ENCODE measurements around the gene PLS1.
"Not testable (repeated sequence)": the region's sequence is repeated elsewhere in the genome, so short reads cannot be mapped to it uniquely, and the experiment has no call there.

PLS1 gene

DNA sequence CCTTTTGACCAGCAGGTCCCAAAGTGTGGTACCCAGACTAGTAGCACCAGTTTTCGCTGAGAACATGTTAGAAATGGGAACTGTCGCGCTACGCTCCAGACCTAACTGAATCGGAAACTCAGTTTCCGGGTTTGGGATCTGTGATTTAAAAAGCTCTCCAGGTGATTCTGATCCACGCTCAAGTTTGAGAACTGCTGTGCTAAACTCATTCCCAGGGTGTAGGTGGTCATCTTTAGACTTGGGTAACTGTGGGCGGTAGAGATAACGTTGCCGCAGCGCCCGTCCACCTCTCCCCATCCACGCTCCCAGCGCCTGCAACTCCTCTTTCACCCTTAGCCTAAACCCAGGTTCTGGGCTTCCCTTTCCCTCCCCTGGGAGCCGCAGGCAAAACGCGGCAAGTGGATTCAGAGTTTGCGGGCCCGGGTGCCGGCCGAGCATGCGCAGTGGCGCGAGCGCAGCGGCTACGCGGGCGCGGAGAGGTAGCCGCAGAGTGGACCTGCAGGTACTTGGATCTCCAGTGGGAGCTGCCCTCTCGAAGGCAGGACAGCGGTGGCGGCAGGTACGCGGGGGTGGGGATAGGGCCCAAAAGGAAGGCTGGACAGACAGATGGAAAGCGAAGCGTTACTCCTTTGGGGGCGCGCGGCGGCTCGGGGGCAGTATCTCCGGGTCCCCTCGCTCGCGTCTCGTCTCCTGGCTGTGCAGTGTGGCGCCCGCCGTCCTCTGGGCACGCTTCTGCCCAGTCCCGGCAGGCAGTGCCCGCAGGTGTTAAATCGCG is at the start of gene PLS1:
TSS of gene PLS1 (plus strand) at position 443 of the 775 bp plus-strand sequence. CDS start 67,845 bp downstream, outside the sequence.
- DNase-seq (ENCODE audit: low spot score), result peak; percentile 96

DNA sequence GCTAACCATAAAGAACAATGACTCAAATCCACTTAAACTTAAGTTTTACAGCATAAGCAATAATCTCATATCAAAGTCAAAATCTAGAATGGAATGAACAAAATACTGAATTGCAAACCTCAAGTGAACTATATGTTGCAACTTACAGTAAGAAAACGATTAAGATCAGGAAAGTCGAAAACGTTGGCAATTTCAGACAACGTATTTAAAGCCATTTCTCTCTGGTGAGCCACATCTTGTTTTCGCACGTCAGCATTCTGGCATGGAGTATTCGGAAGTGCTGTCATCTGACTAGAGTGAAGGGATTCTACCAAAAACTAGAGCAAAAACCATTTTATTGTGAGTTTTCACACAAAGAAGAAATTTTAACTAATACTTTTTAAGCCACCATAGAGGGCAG is 46.2 kb upstream of the PLS1 start:
- no peak for DNase-seq (ENCODE audit: low spot score)

DNA sequence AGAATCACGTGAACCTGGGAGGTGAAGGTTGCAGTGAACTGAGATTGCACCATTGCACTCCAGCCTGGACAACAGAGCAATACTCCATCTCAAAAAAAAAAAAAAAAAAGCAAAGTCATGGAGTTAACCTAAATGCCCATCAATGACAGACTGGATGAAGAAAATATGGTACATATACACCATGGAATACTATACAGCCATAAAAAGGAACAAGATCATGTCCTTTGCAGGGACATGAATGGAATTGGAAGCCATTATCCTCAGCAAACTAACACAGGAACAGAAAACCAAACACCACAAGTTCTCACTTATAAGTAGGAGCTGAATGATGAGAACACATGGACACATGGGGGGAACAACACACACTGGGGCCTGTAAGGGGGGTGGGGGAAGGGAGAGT is 43.6 kb upstream of the PLS1 start:
- DNase-seq (ENCODE audit: low spot score), result not testable (repeated sequence)

DNA sequence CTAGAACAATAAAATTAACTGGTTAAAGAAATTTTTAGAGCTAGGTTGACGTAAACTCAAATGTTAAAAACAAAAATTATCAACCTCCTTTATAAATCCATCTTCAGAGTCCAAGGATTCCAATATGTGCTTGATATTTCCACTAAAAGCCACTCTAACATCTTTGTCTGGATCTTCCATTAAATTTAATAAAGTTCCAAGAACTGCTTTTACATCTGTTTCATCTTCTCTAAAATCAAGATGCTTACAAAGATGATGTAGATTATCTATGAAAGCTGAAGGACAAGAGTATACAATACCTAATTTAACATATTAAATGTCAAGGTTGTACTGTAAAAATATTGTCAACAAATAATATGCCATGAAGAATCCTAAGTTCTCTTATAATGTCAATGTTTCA is 42.5 kb upstream of the PLS1 start:
- DNase-seq (ENCODE audit: low spot score), result no peak

- peak; percentile 35 for DNase-seq (ENCODE audit: low spot score)
Observed at GRCh38 chr3:142560118-142560517, 36.1 kb upstream of the PLS1 start.

GRCh38 chr3:142563496-142563997 is 32.6 kb upstream of the PLS1 start:
- no peak for DNase-seq (ENCODE audit: low spot score)

DNA sequence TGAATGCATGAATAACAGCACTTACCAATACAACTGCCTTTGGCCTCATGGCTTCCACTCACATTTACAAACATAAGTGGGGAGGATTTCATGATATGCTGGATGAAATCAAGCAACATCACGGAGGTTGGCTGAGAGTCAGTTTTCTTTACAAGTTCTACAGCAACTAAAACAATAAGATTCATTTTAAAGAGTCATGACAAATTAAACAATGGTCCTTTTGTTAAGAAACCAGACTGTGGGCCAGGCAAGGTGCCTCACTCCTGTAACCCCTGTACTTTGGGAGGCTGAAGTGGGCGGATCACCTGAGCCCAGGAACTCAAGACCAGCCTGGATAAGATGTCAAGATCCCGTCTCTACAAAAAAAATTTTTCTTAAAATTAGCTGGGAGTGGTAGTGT is 30.1 kb upstream of the PLS1 start:
- DNase-seq (ENCODE audit: low spot score), result peak; percentile 57

- no peak for DNase-seq (ENCODE audit: low spot score)
Observed at GRCh38 chr3:142568393-142569017, 27.7 kb upstream of the PLS1 start.

- DNase-seq (ENCODE audit: low spot score), result not testable (repeated sequence)
Observed at GRCh38 chr3:142569422-142569821, 26.8 kb upstream of the PLS1 start.

DNA sequence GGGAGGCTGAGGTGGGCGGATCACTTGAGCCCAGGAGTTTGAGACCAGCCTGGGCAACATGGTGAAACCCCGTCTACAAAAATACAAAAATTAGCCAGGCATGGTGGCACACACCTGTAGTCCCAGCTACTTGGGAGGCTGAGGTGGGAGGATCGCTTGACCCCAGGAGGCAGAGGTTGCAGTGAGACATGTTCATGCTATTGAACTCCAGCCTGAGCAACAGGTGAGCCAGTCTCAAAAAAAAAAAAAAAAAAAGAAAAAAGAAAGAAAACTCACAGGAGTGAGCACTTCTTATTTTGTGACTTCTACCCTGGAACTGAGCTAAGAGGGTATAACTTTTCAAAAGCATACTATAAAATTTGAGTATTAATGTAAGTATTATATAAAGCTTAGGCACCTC is 22.0 kb upstream of the PLS1 start:
- not testable (repeated sequence) for DNase-seq (ENCODE audit: low spot score)

GRCh38 chr3:142574665-142575064 is 21.5 kb upstream of the PLS1 start:
- no peak for DNase-seq (ENCODE audit: low spot score)

DNA sequence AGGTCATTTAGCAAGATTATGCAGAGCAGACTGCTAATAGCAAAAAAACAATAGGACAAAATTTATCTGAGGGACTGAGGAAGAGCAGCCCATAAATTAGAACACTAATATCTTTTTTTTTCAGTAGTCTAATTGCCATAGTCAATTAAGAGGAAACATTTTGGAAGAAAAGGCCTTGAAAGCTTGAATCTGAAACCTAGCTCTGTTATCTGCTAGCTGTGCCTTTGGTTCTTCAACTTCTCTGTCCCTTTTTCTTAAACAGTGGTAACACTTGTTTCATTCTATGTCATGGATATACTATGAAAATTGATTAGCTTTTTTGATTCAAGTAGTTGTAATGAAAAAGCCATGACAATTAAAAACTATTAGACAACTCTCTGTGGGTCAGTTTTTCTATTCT is 19.4 kb upstream of the PLS1 start:
- DNase-seq (ENCODE audit: low spot score), result no peak

DNA sequence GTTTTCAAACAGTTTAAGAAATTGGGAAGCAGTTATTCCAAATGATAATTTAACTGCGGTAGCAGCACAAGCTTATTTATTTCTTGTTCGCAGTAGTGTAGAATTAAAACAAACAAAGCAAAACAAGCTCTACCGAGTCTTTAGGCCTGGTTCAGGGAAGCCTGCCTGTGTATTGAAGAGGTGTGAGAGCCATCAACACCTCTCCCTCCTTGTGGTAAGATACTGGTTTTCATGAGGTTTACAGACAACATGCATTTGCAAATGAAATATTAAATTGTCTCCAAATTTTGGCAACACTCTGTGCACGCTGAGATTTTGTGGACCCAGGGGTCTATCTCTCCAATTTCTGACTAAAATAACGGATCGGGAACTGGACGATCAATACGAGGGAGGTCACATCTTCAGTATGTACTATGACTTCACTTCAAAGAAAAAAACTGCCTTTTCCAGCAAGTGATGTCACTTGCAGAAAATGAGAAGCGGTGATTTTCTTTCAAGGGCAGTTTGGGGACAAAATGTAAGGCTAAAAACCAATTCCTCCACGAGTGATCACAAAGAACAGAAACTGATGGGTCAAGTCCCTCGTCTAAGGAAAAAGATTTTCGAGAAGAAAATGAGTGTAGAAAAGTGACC is 18.4 kb upstream of the PLS1 start:
- no peak for DNase-seq (ENCODE audit: low spot score)

DNA sequence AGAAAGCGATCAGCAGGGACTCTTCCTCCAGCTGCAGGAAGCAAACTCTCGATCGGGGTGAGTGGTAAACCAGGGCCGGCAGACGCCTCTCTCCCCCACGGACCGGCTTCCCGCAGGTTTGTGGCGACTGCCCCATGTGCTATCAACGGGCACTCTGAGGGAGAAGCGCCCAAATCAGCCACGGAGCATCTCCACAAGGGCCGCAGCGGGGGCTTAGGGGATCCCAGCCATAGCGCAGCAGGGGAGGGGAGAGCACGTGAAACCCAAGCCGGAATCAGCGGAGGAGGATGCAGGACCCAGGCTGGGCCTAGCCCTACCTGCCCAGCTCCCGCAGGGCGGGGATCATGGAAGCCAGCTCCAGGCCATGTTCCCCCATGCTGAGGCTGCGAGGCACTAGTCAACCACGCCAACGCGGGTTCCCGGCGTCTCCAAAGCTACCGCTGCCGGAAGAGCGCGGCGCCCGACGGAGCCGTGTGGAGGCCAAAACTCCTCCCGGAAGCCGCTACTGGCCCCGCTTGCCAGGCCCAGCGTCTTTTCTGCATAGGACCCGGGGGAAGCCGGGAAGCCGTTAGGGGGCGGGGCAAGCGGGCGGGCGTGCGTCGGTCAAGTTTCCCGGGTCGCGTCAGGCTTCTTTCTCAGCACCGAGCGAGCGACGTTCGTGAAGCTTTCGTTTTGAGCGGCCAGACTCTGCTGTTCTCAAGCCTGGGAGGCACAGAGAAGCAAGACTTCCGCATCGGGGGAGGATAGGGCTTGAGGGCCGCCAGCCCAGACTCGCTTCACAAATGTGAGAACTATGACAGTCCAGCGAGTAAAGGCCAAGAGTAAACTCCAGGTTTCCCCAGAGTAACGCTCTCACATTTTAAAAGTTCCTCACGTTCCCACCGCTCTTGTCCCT is 17.6 kb upstream of the PLS1 start, which contains the start of gene ATR:
TSS of gene ATR (minus strand) at position 405 of the 895 bp plus-strand sequence. CDS start at position 376, 29 bp downstream.
- peak; percentile 98 for DNase-seq (ENCODE audit: low spot score)

DNA sequence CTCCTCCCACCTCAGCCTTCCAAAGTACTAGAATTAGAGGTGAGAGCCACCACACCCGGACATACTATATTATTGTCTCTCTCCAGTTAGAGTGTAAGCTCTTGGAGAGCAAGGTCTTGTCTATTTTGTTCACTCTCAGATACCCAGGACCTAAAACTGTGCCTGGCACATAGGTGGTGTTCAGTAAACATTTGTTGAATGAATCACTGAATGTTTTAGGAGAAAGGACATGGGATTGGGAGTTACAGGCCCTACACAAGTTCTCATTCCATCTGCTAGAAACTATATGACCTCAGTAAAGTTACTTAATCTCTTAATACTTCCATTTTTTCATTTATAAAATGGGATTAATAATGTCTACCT is 16.2 kb upstream of the PLS1 start:
- DNase-seq (ENCODE audit: low spot score), result no peak

GRCh38 chr3:142581070-142581469 is 15.1 kb upstream of the PLS1 start:
- not testable (repeated sequence) for DNase-seq (ENCODE audit: low spot score)

DNA sequence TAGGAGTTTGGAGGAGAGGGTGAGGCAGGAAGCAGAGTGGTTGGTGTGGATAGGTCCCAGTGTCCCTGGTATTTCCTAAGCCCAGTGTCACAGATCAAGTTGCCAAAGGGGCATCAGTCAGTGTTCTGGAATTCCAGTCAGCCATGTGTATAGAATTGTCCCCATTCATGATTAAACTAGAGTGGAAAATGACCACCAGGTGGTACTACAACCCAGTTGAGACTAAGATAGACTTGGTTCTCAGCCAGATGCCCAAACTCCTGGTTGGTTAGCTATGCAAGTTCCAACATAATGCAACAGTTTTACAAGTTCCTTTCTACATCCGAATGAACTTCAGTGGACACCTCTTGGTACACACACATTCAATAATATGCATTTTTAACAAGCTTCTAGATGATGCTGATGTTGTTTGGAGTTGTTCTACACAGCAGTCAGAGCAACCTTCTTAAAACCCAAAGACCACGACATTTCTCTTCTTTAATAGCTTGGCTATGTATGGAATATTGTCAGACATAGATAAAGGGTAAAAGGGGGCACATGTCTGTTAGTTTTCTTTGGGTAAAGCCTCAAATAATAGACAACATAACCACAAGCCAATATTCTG is 9.3 kb upstream of the PLS1 start:
- DNase-seq (ENCODE audit: low spot score), result peak; percentile 89

GRCh38 chr3:142588703-142589102 is 7.5 kb upstream of the PLS1 start:
- no peak for DNase-seq (ENCODE audit: low spot score)

GRCh38 chr3:142592268-142592667 is 3.9 kb upstream of the PLS1 start:
- not testable (repeated sequence) for DNase-seq (ENCODE audit: low spot score)

DNA sequence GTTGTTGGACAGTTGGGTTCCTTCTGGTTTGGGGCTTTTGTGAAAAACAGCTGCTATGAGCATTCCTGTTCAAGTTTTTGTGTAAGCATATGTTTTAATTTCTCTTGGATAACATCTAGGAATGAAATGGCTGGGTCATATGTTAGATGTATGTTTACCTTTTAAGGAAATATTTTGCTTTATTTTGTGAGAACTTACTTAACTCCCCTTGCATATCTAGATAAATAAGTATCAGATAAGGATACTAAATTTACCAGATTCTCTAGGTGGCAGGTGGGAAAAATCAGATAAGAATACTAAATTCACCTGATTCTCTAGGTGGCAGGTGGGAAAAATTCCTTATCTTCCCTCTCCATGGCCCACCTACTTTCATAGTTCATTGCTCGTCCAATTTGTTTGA is 1.1 kb upstream of the PLS1 start:
- DNase-seq (ENCODE audit: low spot score), result no peak

DNA sequence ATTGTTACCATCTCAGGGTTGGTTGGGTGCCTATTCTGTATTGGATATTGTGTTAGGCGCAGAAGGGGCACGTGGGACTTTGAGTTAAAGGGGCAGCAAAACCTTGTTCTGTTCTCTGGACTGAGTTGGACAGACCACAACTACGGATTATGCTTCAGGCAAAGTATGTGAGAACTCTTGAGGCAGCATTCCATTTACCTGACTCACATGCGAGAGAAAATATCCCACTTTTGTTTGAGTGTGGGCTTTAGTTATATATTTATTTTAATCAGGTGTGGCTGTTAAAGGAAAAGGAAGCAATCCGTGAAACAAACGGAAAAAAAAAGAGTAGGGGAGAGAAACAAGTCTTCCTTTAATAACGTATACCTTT is 627 bp upstream of the PLS1 start:
- DNase-seq (ENCODE audit: low spot score), result peak; percentile 42

DNA sequence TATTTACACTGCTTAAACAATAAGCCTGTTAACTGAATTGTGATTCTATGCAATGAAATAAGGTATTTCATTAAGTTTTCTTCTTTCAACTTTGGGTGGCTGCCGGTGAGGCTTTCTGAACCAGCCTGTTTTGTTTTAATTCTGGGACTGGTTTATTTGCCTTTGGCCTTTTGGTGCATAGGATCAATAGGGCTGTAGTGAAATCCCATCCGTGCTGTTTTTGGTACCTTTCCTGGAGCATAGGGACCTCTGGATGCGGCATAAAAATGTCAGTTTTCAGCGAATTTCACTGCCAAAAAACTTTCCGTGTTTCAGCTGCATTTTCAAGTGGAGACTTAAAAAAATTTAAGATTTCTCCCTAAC is 514 bp downstream of the PLS1 start:
- no peak for DNase-seq (ENCODE audit: low spot score)

Data from COLO829 (cell line).